ENCODE results near the gene TTN.

The TTN gene

DNA sequence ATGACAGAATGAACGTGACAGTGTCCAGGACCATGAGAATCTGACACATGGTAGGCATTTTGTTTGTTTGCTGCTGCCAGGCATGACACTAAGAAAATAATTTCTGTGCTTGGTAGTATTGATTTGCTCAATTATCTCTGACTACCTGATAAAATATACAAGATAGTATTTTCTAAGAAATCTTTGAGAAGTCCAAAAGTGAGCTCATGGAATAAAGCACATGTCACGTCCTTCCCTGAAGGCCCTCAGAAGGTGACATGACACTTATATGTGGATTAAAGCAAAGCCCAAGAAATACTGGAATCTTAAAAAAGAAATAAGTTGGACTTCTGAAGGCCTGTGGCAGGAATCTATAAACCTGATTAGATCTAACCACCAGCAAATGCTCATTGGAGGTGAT is 3.8 kb upstream of the TTN start:
- no peak for DNase-seq (ENCODE audit: low read depth)

DNA sequence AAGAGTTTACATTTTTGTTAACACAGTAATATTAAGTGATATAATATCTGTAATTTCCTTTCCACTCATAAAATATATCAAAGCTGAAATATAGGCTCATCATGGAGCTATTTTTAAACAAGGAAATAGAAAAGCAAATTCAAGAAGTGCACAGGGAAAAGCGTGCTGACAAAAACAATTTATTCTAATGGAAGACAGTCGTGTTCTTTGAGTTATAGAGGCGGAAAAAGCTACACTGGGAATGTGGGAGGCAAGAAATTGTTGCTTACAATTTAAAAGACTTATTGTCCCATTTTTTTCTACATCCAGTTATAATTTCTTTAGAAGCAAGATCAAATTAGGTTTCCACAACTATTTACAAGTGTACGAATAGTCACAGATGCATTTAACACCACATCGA is 3.2 kb upstream of the TTN start:
- no peak for DNase-seq (ENCODE audit: low read depth)

DNA sequence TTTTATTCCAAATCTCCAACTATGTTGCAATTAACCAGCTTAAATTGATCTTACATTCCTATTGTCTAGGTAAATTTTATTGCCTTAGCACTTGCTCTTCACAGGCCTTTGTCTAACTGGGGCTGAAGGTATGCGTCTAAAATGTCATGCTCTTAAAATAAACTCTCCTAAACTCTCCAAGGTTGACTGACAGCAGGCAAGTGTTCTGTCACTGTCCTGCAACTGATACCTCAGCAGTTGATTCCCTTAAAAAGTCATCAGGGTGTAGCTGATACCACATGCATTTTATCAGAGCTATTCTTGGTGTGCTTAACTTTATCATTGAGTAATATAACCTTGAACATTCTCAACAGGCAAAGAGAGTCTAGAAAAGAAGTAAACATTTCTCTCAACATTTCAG is 680 bp downstream of the TTN start:
- DNase-seq (ENCODE audit: low read depth), result no peak

DNA sequence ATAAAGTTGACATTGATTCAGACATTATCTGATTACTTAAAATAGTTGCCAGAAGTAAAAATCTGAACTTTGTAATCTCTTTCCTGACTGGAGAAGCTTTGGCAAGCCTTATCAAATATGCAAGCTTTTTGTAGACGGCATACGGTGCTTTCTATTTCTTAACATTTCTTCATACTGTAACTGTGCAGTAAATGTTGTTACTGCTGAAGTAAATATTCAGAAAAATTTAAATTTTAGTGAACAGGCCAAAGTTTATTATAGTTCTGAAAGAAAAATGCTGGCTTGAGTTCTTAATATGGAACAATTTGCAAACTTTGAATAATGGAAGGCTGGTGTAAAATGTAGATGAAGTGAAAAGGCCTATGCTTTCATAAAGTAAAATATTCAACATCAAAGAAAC is 1.8 kb downstream of the TTN start:
- no peak for DNase-seq (ENCODE audit: low read depth)

DNA sequence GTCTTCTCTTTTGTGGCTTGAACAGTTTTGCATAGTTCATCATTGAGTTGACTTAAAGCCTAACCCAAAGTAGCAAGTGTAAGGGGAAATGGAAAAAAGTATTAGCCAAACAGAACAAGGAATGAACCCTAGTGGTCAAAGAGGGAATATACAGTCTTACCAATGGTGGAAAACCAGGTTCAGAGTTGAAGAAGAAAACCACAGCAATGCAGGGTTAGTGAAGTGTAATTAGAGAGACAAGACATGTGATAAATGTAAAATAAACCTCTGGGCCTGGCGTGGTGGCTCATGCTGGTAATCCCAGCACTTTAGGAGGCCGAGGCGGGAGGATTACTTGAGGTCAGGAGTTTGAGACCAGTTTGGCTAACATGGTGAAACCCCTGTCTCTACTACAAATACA is 2.4 kb downstream of the TTN start:
- peak; percentile 42 for DNase-seq (ENCODE audit: low read depth)

DNA sequence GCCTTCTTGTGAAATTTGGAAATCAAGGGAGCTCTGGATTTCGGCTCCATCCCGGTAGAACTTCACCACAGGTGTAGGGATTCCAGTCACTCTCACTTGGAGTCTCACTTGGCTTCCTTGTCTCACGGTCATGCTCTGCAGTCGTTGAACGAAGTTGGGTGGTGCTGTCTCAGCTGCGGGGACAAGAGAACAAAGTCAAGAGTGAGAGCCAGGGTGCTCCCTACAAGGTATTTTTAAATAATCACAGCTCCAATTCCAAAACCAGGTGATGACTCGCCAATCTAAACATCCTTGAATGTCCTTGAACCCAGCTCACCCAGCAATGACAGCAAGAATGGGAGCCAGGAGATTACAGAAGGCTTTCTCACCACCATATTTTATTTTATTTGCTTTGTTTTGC is 6.7 kb downstream of the TTN start:
- DNase-seq (ENCODE audit: low read depth), result no peak

DNA sequence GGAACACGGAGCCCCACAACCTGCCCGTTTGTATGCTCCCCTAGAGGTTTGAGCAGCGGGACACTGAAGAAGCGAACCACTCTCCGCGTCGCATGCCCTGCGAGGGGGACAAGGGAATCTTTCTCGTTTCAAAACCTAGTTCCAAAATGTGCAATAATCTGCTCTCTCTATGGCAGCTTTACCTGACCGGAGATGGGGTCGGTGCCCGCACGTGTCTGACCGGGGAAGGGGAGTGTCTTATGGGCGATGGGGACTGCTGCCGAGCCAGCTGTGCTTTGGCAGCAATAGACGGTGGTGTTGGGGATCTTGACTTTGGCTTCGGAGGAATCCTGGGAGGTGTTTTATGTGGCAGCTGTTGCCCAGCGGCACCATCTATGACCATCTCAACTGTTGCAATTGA is 7.9 kb downstream of the TTN start:
- no peak for DNase-seq (ENCODE audit: low read depth)

DNA sequence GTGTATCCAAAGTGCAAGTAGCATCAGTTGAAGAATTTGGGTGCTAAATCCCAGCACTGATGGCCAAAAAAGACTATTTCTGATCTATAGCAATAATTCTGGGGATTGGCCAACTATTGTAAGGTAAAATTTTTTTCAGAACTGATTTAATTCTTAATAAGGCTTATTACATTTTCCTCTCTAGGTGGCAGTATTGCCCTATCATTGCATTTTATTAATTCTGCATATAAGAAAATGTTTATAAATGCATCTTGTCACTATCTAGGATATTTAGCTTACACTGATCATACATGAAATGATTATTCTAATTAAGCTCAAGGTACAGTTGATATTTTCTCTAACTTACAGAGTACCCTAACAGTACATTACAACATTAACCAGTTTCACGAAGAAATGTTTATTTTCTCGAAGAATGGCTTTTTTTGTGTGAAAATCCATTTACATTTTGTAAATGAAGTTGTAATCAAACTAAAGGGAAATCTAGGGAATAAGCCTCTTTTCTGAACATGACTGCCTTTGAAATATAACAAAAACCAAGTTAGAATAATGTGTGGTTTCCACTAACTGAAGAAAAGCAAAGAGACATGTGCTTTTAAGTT is 11.0 kb downstream of the TTN start:
- peak; percentile 49 for DNase-seq (ENCODE audit: low read depth)

DNA sequence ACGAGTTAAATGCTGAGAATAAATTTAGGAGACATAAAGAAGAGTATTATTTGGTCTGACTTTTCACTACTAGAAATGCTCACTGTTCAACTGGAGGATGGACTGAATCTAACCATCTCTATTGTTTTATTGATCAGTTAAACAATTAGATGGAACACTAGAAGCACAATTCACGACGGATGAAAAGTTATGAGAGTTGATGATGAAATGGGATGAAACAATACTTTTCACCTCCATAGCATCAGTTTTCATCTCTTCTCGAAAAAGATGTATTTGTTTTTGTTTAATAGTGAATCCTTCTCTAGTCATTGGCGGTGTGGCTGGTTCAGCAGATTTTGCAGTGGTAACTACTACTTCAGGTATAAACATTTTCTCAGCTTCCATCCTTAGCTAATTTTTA is 19.3 kb downstream of the TTN start:
- no peak for DNase-seq (ENCODE audit: low read depth)

DNA sequence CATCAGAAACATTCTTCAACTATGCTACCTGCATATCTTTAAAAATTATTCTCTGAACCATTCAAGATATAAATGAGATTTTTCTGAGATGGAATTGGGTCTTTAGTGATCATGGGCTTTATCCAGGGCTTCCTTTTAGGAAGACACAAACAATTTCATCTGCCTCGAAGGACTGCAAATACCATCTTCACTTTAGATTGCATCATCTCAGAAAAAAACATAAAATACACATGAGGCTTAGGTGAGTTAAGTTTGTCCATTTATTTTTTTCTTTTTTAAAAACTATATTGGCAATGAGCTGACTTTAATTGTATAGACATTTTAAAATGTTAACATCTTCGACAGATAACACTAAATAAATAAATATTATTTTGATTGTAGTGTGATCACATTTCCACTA is 20.1 kb downstream of the TTN start:
- no peak for DNase-seq (ENCODE audit: low read depth)

DNA sequence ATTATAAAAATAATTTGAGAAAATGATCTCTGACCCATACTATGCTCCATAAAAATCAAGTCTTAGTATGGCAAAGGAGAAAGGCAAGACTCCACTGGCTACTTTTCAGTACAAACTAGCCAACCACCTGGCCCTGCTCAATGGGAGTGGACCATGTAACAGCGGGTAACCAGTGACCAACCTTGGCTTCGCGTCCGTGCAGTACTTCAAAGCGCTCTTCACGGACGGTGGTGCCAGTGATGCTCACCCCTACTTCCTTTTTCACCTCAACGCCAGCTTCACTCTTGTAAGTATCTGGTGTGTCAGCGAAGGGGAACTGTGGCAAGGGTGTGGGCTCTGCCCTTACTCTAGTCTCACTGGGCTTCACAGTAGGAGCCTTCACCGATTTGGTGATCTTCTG is 23.3 kb downstream of the TTN start:
- DNase-seq (ENCODE audit: low read depth), result no peak

DNA sequence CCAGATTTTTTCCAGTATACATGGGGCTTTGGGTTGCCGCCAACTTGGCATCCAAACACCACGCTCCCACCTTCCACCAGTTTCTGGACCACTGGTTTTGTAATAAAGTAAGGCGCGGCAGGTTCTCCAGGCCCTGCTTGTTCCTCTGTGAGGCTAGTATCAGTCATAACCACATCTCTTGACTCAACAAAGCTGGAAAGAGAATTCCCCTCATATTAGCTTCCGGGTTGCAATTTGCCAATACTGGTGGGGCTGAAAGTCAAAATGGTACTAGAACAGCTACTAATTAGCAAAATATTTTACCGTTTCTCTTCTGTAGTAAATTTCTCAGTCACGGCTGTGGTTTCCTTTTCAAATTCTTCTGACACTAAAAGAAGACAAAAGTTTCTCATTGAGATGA is 25.0 kb downstream of the TTN start:
- no peak for DNase-seq (ENCODE audit: low read depth)

DNA sequence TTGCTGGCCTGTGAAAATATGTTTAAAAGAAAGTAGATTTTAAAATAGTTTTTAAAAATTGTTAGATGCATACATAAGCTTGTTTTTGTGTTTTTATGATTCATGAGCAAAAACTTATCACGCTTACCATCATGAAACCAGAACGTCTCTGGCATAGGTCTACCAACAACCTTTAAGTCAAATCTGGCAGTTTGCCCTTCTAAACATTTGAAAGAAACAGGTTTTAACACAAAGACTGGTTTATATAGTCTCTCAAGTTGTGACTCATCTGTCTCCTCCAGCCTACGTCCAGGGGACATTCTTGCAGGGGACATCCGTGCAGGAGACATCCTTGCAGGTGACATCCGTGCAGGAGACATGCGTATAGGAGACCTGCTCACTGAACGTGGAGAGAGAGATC is 29.6 kb downstream of the TTN start:
- DNase-seq (ENCODE audit: low read depth), result no peak

DNA sequence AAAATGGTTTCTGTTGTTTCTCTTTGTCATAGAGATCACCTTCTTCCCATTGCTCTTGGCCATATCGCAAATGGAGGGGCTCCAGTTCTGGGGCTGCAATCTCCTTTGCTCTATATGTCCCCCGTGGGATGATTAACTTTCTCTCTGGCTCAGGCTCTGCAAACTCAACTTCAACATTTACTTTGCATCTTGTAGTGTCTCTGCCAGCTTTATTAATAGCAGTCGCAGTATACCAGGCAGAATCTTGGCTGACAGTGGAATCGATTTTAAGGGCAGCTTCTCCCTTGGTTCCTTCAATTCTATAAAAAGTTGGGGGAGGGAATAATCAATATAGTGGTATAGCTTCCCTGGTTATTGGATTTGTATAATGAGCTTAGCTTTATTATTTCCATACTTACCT is 30.5 kb downstream of the TTN start:
- DNase-seq (ENCODE audit: low read depth), result no peak

DNA sequence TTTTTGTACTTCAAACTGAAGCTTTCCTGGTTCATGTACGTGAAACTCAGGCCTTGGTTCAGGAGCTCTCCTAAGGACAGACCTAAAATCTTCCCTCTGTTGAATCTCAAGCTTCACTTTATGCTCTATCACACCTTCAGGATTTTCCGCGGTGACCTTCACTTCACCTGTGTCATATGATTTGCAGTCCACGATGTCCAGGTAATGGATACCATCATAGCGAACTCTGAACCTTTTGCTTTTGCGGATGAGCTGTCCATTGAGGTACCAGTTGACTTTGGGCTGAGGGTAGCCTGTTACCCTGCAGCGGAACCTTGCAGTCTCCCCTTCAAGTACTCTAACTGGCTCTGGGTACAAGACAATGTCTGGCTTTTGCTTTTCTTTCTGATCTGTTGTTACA is 31.2 kb downstream of the TTN start:
- no peak for DNase-seq (ENCODE audit: low read depth)

DNA sequence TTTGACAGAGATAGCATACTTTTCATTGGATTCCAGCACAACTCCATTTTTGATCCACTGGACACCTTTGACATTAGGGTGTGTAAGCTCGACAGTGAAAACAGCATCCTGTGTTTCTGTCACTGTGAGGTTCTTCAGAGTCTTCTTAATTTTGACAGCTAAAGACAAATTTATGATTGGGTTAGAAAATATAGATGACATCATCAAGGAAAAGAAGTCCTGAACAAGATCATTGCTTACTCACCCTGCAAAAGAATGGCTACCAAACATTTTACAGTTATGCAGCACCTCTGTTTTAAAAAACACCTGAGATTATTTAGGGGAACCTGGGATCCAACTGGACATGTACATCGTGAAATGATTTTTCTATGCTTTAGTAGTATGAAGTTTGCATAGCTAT is 36.7 kb downstream of the TTN start:
- DNase-seq (ENCODE audit: low read depth), result no peak

DNA sequence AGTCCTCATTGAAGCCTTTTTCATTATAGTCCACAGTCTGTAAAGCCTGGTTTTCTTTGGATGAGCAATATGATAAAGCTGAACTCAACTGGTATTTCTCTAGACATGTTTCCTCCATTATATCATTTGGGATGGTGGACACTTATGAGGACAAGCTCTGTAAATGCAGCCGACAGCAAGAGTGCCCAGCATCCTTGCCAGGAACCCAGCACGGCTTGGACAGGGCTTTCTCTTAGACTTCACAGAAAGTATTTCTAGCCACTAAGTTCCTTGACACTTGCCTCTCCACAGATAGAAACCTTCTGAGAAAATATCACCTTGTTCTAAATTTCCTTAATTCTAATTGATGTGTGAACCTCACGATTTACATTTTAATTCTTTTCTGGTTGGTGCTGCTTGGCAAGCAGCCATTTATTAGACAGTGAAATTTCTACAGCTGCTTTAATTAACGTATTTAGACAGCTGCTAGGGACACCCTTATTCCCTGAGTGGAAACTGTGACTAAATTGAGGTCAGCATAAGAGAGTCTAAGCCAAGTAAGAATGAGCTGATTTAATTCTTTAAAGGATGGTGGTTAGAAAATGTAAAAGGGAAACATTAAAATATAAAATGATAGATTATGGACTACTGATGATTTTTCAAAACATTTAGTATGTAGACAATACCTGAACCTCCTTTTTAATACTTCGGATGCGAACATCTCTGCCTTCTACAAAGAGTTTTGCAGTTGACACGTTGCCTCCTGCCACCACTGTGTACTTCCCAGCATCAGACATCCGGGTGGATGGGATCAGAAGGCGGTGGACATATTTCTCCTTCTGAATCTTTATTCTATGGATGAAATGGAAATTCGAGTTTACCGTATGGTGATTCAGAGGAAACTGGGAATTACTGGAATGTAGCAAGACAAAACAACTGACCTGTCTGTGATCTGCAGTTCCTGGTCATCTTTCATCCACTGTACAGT is 39.8 kb downstream of the TTN start:
- no peak for DNase-seq (ENCODE audit: low read depth)

DNA sequence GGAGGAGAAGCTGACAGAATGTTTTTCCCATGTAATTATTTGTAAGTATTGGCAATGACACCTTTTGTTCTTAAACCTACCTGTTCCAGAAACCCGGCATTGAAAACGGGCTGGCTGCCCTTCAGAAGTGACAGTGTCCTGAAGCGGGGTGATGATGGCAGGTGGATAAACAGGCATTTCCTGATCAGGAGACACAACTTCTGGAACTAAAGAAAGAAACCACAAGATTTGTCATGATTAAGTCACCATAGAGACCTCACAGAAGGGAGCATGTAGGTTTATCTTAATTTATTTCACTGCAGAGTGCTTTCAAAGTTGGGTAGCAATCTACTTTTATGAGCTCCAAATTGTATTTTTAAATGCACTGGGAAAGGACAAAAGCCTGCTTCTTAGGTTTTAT is 43.1 kb downstream of the TTN start:
- no peak for DNase-seq (ENCODE audit: low read depth)

DNA sequence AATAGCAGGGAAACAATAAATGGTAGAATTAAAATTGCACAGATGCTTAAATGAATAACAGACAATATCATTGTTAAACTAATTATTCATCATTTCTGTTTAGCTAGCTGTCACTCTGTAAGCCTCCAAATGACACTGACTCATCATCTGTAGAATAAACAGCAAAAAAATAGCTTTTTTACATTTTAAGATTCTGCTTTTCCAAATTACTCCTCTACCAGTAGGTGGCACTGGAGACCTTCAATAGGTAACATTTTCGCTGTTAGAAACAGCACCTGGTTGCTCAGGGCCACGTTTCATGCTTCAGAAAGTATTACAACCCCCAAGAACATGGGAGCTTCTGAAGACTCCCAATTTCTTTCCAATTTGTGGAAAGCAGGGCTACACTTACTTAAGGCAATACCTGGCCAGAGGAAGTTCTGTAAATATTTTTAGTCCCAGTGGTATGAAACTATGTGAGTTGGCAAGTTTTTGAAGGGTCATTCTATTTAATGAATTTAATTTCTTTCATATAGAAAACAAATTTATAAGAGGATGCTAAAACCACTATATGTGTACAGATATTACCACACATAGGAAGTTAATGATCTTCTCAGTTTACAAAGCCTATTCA is 45.4 kb downstream of the TTN start:
- DNase-seq (ENCODE audit: low read depth), result peak; percentile 39

DNA sequence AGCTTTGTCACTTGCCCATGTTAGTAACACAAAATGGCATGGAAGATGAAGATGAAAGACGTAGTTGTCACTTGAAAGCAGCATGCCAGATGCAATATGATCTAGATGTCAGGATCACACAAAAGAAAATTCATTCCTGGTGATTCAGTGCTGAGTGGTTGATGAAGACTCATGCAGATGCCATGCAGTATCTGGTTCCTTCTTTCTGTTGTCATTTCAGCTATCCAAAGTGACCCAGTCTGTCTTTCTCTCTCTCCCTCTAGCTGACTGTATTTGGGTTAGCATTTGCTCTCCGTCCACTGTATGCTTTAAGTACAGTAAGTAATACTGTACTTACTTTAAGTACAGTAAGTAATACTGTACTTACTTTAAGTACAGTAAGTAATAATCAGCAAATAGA is 50.4 kb downstream of the TTN start:
- DNase-seq (ENCODE audit: low read depth), result peak; percentile 24

DNA sequence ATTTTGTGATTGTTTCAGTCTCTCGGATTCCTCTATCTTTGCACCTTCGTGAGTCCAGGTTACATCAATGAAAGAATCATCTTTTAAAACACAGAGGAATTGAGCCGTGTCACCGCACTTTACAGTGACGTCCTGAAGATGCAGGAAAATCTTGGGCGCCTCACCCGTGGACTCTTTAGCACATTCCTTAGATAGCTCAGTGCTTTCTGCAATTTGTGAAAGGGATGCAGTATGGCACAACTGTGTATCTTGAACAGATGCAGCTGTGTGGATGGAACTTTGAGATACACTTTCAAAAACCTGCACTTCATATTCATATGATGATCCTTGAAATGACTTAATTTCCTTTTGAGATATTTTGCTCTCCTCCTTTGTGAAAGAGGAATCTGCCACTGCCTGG is 50.9 kb downstream of the TTN start:
- no peak for DNase-seq (ENCODE audit: low read depth)

DNA sequence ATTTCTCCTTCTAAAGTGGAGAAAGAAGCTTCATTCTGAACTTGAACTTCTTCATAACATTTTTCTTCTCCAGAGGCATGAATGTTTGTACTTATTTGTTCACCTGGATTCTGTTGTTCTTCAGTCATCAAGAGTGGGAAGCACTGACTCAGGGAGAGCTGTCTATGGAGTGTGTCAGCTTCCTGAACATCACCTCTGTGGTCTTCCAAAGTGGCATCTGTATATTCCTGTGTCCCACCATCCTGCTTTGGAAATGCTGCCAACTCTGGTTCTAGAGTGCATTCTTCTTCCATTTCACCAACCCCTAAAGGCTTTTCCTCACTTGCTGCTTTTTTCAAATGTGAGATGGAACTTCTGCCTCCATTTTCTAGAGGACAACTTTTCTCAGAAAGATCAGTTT is 59.5 kb downstream of the TTN start:
- peak; percentile 21 for DNase-seq (ENCODE audit: low read depth)

DNA sequence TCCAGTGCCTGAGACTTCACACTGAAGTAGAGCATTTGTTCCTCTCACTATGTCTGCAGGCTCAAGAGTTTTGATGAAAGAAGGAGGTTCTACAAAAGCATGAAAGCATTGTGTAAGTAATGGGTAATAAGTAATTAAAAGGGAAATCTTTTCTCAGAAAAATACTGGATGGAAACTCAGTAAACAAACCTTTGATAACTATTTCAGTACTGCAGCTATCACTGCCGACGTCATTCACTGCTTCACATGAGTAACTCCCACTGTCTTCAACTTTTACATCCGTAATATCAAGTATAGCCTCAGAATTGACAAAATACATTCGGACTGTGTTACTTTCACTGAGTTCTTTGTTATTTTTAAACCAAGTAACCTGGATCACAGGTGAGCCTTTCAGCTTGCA is 72.7 kb downstream of the TTN start:
- DNase-seq (ENCODE audit: low read depth), result no peak

Measured in iris pigment epithelial cell (primary cell).